Aortic smooth muscle cell (primary cell): Measurements from ENCODE around the gene RASGRP4. TPM values are rescaled to one million over a fixed set of nuclear protein-coding genes. Genes with fewer than 3 reads are reported as not detected.

ENCODE experiments used
- total RNA-seq: library from RNA; depleted of rRNA; stranded (reverse); fragments of >200 nt; gene quantifications from 2 replicates; pipeline ENCODE4 v1.2.3, GENCODE V29; 2014

The RASGRP4 gene
- total RNA-seq, result not detected in 2 replicates

GRCh38 chr19:38425810-38426466 lies at the start of gene RASGRP4:
Gene RASGRP4 (minus strand): TSS chr19:38426219. CDS start chr19:38426091, 128 bp downstream.

GRCh38 chr19:38433268-38433733 lies 7.3 kb upstream of the RASGRP4 start, which contains the start of gene RYR1:
Gene RYR1 (plus strand): TSS chr19:38433691. CDS start chr19:38433830, 139 bp downstream.

GRCh38 chr19:38402967-38403674 lies 22.9 kb downstream of the RASGRP4 start, which contains the start of gene FAM98C:
Gene FAM98C (plus strand): TSS chr19:38403093. CDS start chr19:38403154, 61 bp downstream.

GRCh38 chr19:38388349-38389100 lies 37.5 kb downstream of the RASGRP4 start, which contains the start of gene SPRED3:
Gene SPRED3 (plus strand): TSS chr19:38388697. CDS start chr19:38390303, 1,606 bp downstream.

GRCh38 chr19:38387550-38388348 lies 38.3 kb downstream of the RASGRP4 start, which contains the start of gene GGN:
Gene GGN (minus strand): TSS chr19:38388034. CDS start chr19:38387261, 773 bp downstream.

GRCh38 chr19:38374332-38375097 lies 51.5 kb downstream of the RASGRP4 start, which contains the start of gene PSMD8:
Gene PSMD8 (plus strand): TSS chr19:38374571. CDS start chr19:38374602, 31 bp downstream.

Other genes with a start within 250 kb of the RASGRP4 start
- 1.5 and 1.6 TPM in 2 replicates for gene DPF1, start 202.0 kb downstream of the RASGRP4 start, total RNA-seq
- gene PPP1R14A, start 169.8 kb downstream of the RASGRP4 start, total RNA-seq, result 1.7 and 13.6 TPM in 2 replicates
- gene SPINT2, start 161.6 kb downstream of the RASGRP4 start, total RNA-seq, result 21.7 and 69.3 TPM in 2 replicates
- gene C19orf33, start 122.0 kb downstream of the RASGRP4 start, total RNA-seq, result not detected in 2 replicates
- gene YIF1B, start 110.3 kb downstream of the RASGRP4 start, total RNA-seq, result 76.5 and 83.6 TPM in 2 replicates
- 9.2 and 19.6 TPM in 2 replicates for gene KCNK6, start 106.4 kb downstream of the RASGRP4 start, total RNA-seq
- gene CATSPERG, start 90.4 kb downstream of the RASGRP4 start, total RNA-seq, result 1.5 and 3.4 TPM in 2 replicates
- 296 and 303 TPM in 2 replicates for gene PSMD8, start 51.6 kb downstream of the RASGRP4 start, total RNA-seq
- gene GGN, start 38.2 kb downstream of the RASGRP4 start, total RNA-seq, result 0.66 and 0.68 TPM in 2 replicates
- gene SPRED3, start 37.5 kb downstream of the RASGRP4 start, total RNA-seq, result 6.8 and 6.9 TPM in 2 replicates
- gene FAM98C, start 23.1 kb downstream of the RASGRP4 start, total RNA-seq, result 9.9 and 11.4 TPM in 2 replicates
- gene RYR1, start 7.5 kb upstream of the RASGRP4 start, total RNA-seq, result under 0.01 TPM in 2 replicates
- 0.31 TPM in 1 of 2 replicates, not detected in the other for gene MAP4K1, start 191.7 kb upstream of the RASGRP4 start, total RNA-seq
- 288 and 303 TPM in 2 replicates for gene EIF3K, start 193.0 kb upstream of the RASGRP4 start, total RNA-seq
- gene ACTN4, start 221.4 kb upstream of the RASGRP4 start, total RNA-seq, result 256 and 342 TPM in 2 replicates